Mesothelial cell of epicardium (in vitro differentiated cells): Measurements from ENCODE around the gene UBE2L6. TPM values are rescaled to one million over a fixed set of nuclear protein-coding genes. Genes with fewer than 3 reads are reported as not detected.

Experiments
- DNase-seq, 2 experiments: peaks; one replicate each; pipeline ENCODE4 v3.0.0; 2021; ENCODE audit warnings: low spot score in 2 of 2; ENCODE audit not compliant: unreplicated experiment in 2 of 2
- H3K27ac Mint-ChIP-seq: 2 replicates; pipeline ENCODE4 v1.8.0; 2021; ENCODE audit warnings: mixed read lengths
- H3K27me3 Mint-ChIP-seq: 2 replicates; pipeline ENCODE4 v1.8.0; 2021; ENCODE audit warnings: low read depth, mixed read lengths
- H3K36me3 Mint-ChIP-seq: 2 replicates; pipeline ENCODE4 v1.8.0; 2021; ENCODE audit warnings: mixed read lengths
- H3K4me1 Mint-ChIP-seq: 2 replicates; pipeline ENCODE4 v1.8.0; 2021; ENCODE audit warnings: mixed read lengths
- H3K4me3 Mint-ChIP-seq: 2 replicates; pipeline ENCODE4 v1.8.0; 2021; ENCODE audit warnings: mild to moderate bottlenecking, moderate library complexity, mixed read lengths
- H3K9me3 Mint-ChIP-seq: 2 replicates; pipeline ENCODE4 v1.8.0; 2021; ENCODE audit warnings: mixed read lengths
- CTCF ChIP-seq: fragments of 200-600 bp; sonication (generic); IDR thresholded peaks from one replicate; pipeline ENCODE4 v1.5.0; 2021; ENCODE audit warnings: antibody characterized with exemption; ENCODE audit not compliant: unreplicated experiment
- total RNA-seq: library from RNA; stranded (reverse); gene quantifications from 3 replicates; pipeline ENCODE4 v1.2.1, GENCODE V29; 2021

Gene UBE2L6
- 35.5 to 41.4 TPM (median 39.2 TPM) in 3 replicates for total RNA-seq

- Mint-ChIP-seq H3K9me3 (no peaks in the 10 kb centered on the region), H3K4me3 (peak within 1 kb of the TSS; percentile 99), H3K27me3 (no peaks in the 10 kb centered on the region), H3K4me1 (peaks cover 20% of the 10 kb centered on the region), H3K27ac (peak within 1 kb of the TSS; percentile 93), H3K36me3 (no peaks in the 10 kb centered on the region)
- DNase-seq: peak; percentile 64 to 70
- no peak for TF ChIP-seq CTCF
Observed at GRCh38 chr11:57567515-57568329, at the start of gene UBE2L6. Gene UBE2L6 (minus strand): TSS chr11:57567672. CDS start chr11:57567611, 61 bp downstream.

GRCh38 chr11:57616595-57616994 is 49.1 kb upstream of the UBE2L6 start:
- H3K27ac Mint-ChIP-seq: no peak overlapping the region
- no peak for DNase-seq
- no peaks in the 10 kb centered on the region for H3K4me1 Mint-ChIP-seq
- no peaks in the 10 kb centered on the region for H3K9me3 Mint-ChIP-seq
- TF ChIP-seq CTCF: no peak
- H3K27me3 Mint-ChIP-seq: no peaks in the 10 kb centered on the region
- peaks cover 36% of the 10 kb centered on the region for H3K36me3 Mint-ChIP-seq
- no peak overlapping the region for H3K4me3 Mint-ChIP-seq

GRCh38 chr11:57615308-57615707 is 47.8 kb upstream of the UBE2L6 start:
- TF ChIP-seq CTCF: no peak
- no peak overlapping the region for H3K4me3 Mint-ChIP-seq
- DNase-seq: no peak
- H3K4me1 Mint-ChIP-seq: no peaks in the 10 kb centered on the region
- H3K36me3 Mint-ChIP-seq: peaks cover 40% of the 10 kb centered on the region
- no peaks in the 10 kb centered on the region for H3K27me3 Mint-ChIP-seq
- H3K27ac Mint-ChIP-seq: no peak overlapping the region
- H3K9me3 Mint-ChIP-seq: no peaks in the 10 kb centered on the region

GRCh38 chr11:57614234-57614772 is 46.8 kb upstream of the UBE2L6 start:
- Mint-ChIP-seq H3K27ac (no peak overlapping the region), H3K4me3 (no peak overlapping the region), H3K4me1 (no peaks in the 10 kb centered on the region)

GRCh38 chr11:57610170-57610569 is 42.7 kb upstream of the UBE2L6 start:
- Mint-ChIP-seq H3K4me1 (no peaks in the 10 kb centered on the region), H3K4me3 (no peak overlapping the region), H3K9me3 (no peaks in the 10 kb centered on the region), H3K27ac (no peak overlapping the region), H3K27me3 (no peaks in the 10 kb centered on the region), H3K36me3 (peaks cover 45% of the 10 kb centered on the region)
- DNase-seq: no peak
- no peak for TF ChIP-seq CTCF

More at GRCh38 chr11:57614234-57614772, 46.8 kb upstream of the UBE2L6 start:
- H3K27me3 Mint-ChIP-seq: no peaks in the 10 kb centered on the region
- no peak for TF ChIP-seq CTCF
- no peak for DNase-seq
- H3K36me3 Mint-ChIP-seq: peaks cover 39% of the 10 kb centered on the region
- no peaks in the 10 kb centered on the region for H3K9me3 Mint-ChIP-seq
